ENCODE measurements around the gene LSM3.

LSM3 gene

DNA sequence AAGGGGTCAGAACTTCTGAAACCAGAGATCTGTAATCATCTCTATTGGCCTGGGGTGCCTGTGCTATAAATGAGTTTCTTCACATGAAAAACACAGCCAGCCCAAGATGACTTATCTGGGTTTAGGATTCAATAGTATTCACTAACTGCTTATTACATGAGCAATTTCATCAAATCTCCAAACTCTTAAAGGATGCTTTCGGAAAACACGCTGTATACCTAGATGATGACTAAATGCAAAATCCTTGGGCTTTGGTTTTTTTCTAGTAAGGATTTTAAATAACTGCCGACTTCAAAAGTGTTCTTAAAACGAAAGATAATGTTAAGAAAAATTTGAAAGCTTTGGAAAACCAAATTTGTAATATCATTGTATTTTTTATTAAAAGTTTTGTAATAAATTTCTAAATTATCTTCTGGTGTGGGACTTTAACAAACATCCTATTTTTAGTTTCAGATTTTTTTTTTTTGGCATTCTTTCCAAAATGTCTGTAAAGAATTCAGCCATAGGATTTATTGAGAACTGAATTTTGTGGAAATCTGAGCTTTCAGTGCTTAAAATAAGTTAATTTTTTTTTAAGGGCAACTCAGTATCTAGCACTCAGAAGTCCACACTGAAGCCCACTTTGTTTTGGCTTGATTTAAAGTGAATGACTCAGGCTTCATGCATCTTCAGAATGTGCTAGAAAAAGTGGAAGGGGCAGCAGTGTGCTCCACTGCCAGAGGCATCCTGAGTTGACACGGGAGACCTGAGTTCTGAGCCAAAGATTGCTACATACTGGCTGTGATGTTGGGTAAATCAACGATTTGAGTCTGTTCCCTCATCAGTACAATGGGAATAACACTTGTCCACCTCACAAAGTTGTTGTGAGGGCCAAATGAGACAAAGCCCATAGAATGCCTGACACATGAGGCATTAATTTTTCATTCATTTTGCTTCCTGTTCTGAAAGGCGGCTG is 35.1 kb upstream of the LSM3 start:
- peak; percentile 62 for DNase-seq

DNA sequence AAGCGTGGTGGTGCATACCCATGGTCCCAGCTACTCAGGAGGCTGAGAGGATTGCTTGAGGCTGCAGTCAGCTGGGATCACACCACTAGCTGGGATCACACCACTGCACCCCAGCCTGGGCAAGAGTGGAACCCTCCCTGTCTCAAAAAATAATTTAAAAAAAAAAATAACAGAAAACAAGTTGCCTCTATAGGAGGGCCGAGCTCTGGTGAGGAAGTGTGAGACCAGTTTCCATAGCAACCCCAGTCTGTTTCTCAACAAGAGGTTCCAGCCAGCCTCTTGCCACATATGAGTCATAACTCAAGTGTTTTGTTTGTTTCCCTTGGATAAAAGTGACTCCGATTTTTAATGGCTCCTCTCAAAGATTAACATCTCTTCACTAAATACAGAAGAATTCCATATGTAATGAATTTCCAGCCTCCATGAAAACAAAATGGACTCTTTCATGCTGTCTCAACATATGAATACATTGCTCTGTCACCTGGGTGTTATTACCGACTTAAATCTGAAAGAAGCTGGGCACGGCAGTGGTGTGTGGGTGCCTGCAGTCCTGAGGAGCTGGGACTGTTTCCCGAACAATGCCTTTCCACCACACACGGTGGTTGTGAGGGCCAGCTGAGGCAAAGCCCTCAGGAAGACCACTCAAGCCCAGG is 34.1 kb upstream of the LSM3 start:
- DNase-seq = peak; percentile 99

DNA sequence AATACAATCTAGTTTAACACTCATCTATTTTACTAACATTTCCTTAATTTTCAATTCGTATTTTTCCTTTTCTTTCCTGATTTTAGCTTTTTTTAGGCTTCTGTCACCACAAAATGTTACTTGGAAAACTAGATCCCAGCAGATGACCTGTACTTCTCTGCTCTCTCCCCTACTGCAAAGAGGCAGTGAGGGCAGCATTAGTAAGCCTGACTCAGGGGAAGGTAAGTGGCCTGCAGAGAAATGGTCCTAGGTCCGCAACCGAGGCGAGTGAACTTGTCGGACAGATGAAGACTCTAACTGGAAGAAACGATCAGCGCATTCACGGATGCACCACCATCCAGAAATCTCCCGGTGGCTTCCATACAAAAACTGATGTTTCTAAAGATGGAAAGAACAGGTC is 33.4 kb upstream of the LSM3 start:
- no peak for DNase-seq

DNA sequence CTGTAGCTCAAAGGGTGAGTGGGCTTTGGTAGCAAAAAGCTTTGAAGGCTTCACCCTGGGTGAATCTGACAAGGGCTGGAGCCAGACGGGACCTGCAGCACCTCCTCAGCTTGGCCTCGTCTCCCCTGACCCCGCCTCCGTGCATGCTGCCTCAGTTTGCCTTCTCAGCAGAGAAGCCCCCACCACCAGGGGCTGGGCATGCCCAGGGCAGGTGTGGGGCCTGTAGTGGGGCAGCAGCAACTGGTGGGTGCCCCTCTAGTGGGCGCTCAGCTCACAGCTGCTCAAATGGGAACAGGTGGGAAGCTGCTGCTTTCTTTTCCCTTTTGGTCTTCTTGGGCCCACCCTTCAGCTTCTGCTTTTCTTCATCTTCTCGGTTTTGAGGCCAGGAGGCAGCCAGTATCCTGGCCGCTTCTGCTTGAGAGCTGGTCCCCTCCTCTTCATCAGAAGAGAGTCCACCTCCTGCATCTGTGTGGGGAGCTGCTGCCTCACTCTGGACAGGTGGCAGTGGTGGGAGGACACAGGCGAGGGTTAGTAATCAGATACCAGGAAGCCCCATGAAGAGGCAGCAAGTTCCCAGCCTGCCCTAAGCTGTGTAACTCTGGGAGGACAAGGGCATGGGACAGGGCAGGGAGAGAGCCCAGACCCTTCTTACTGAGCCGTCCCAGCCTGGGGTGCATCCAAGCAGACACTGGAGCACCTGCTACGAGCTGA is 32.8 kb upstream of the LSM3 start:
- no peak for DNase-seq

DNA sequence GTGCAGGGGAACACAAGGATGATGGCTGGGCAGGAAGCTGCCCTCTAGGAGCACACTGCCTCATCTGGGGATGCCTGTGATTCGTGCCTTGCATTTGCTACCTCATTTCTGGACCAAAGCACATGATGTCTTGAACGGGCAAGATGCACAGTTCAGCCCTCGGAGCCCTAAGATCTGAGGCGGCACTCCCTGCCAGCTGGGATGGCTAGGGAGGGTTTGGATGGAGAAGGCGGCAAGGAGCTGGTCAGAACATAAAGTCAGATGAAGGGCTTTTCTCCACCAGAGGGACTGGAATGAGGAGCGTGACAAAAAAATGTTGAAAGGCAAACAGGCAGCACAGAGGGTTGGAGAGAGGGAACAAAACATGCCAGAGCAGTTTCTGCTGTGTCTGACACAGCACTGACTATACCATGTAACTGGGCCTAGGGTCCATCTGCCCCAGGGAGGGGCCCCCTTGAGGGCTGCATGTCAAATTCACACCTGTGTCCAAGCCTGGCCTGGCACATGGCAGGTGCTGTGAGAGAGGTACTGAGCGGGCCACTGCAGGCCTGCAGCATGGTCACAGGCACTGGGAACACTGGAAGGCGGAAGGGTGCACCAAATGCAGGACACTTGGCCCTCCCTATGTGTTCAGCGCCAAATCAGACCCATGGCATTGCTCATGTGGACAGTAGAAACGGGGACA is 32.1 kb upstream of the LSM3 start:
- DNase-seq = no peak

DNA sequence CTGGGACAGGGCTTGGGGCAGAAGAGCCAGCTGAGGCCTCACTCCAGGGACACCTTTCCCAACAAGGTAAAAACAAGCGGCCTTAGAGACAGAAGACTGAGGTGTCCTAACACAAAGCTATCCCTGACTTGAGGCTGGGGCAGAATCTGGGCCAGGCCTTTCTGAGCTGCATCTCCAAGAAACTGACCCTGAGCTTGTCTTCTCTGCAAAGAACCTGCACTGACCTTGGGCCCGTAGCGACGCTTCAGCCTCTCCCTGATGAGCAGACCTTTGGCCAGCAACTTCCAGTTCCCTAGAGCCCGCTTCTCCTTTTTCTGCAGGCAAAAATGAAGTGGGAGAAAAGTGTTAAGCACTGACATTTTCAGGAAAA is 31.6 kb upstream of the LSM3 start:
- no peak for DNase-seq

DNA sequence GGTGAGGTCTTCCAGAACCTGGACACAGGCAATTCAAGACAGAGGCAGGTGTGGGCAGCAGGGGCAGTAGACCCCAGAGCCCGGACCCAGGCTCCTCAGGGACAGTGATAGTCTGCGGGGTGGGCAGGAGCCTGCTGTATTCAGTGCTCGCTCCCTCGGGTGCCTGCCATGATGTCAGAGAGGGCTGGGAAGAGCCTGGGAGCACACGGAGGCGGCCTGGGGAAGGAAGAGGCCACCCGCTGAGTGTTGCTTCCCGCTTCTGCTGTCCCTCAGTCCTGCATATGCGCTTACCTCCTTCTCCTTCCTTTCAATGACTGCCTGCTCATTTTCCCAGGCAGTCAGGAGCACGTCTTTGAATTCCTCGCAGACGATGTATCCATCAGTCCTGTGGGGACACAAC is 31.0 kb upstream of the LSM3 start:
- no peak for DNase-seq

DNA sequence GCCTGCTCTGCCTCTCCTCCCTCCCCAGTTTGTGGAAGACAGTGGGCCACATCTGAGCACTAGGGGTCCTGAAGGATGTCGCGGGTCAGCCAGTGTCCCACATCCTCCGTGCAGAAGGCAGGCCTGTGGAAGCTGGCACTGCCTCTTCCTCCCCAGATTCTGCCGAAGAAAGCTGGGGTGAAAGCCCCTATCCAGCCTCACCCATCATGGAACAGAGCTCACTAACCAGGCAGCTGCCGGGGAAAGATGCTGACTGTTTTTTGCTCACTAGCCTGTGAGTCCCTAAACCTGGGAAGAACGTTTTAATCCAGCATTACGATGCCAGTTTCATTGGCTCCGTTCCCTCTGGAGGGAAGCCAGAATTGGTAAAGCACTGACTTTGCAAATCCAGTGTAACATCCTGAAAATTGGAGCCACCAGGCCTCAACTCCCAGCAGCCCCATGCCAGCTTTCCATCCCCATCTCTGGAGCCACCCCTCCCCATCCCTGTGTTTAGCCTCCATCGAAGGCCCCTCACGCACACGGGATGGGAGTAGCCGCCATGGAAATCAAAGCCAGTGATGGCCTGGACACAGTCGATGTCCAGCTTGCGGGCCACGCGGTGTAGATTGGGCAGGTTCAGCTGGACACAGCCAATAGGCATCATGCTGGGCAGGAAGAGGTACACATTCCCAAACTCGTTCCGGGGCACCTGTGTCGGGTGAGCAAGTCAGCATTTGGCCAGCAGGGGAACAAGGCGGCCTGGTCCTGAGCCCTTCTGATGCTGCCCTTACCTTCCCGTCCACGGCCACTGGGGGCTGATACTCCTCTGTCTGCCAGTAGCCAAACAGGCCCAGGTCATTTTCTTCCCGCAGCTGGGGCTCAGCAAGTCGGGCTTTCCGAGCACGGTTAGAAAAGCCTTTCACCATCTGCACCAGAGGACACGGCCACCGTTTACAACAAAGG is 30.3 kb upstream of the LSM3 start:
- DNase-seq = no peak

DNA sequence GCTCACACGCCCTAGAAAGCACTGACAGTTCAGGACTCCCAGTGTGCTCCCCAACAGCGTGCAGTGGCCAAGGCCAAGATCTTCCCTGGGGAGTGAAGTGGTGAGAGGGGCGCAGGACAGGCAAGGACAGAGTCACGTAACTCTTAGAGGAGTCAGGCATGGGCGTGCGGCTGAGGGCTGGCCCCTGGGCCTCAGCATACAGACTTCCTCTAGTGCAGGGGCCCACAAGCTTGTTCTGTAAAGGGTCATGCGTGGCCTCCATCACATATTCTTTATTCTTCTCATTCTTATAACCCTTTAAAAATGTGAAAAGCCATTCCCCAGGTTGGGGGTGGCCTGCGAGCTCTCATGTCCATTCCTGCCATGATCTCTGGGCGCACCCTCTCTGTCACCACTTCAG is 28.5 kb upstream of the LSM3 start:
- DNase-seq = no peak

DNA sequence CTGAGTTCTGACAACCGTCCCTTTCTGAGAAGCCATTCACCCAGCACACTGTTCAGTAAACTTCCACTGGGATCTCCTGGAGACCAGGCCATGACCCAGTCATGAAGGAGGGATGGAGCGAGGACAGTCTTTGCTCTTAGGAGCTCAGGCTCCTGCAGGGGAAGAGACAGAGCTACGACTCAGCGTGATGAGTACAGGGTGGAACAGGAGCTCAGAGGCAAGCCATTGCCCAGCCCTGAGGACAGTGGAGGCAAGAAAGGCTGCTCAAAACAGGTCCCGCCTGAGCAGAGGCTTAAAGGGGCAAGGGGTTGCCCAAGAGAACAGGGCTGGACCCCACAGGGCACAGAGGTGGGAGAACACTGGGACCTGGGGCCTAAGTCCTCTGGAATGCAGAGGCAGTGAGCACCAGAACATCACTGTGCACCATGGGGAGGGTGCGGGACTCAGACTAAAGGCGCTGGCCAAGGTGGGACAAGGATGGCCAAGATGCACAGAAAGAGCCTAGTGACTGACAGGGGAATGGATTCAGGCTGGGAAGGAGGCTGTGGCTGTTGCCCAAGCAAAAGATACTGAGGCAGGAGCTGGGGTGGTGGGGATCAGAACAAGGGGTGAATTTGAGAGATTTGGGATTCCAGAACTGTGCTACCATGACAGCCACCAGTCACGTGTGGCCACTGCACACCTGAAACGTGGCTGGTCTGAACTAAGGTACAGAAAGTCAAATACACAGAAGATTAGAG is 28.0 kb upstream of the LSM3 start:
- no peak for DNase-seq

DNA sequence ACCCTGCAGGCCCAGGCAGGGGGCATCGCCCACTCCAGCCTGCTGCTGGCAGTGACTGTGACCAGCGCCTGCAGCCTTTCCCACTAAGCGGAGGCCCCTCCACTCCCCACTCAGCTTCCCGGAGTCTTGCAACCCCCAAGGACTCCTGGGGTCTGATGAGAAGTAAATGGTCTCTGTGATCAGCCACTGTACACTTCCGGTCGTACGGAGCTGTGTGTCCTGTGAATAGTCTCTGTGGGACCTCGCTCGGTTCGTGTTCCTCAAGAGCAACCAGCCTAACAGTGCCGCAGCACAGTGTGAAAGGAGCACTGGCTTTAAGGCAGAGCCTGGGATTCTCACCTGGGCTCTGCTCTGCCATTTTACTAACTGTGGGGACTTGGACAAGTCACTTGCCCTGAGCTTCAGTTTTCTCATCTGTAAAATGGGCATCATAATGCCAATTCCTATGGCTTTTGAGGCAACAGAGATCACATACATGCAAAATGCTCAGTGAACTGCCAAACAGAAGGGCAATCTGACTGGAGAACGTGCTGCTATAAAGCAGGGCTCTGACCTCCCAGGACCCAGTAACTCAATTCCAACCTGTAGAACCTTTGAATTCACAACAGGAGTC is 27.0 kb upstream of the LSM3 start:
- DNase-seq = no peak

DNA sequence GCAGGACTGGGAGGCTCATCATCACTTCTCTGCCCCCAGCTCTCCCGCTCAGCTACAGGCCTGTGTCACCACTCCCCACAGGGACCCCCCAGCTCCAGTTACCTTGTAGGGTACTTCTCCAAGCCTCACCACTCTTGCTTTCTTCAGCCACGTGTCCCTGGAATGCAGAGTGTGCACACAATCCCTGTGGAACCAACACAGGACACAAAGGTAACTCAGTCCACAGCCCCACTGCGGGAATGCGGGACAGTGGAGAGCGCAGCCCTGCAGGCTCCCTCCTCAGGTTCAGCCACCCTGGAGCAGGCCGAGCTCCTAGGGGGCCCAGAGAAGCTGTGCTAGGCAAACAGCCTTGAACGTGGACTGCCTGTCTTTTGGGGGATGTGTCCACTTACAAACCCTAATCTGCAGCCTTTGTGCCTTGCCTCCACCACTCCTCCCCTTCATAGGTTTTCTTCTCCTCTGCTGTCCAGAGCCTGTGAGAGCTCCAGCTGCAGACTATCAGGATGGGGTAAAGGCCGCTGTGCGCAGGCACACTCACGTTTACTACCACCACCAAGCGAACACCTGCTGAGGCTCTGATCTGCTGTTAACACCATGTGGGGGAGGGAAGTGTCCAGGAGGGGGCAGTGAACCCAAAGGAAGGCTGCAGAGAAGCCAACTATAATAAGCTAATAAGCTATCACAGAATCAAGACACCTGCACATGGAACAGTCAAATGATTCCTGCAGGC is 26.2 kb upstream of the LSM3 start:
- no peak for DNase-seq

DNA sequence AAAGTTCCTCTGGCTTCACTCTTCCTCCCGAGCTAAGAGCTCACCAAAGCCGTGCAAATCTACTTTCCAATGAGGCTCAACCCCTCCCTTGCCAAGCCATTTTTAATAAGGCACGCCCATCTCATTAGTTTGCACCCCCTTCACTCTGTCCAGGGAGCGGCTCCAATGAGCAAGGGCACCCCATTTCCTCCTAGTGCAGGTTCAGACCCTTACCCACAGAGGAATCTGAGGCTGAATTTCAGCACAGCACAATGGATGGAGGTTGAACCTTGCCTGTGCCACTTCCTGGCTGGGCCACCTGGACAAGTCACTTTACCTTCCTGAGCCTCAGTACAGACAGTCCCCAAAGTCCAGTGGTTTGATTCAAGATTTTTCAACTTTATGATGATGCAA is 25.7 kb upstream of the LSM3 start:
- no peak for DNase-seq

DNA sequence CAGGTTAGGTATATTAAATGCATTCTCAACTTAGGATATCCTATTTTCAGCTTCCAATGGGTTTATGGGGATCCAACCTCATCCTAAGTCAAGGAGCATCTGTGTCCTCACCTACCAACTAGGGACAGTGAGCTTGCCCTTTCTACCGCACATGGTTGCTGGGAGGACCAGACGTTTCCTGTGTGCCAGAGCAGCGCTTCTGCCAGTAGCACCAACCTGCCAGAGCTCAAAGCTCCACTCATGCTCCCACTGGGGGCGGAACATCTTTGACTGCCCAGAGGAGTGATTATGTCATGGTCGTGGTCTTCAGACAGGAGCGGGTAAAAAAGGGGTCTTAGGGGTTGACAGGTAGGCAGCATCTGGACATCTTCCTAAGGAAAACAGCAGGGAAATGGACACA is 25.0 kb upstream of the LSM3 start:
- no peak for DNase-seq

DNA sequence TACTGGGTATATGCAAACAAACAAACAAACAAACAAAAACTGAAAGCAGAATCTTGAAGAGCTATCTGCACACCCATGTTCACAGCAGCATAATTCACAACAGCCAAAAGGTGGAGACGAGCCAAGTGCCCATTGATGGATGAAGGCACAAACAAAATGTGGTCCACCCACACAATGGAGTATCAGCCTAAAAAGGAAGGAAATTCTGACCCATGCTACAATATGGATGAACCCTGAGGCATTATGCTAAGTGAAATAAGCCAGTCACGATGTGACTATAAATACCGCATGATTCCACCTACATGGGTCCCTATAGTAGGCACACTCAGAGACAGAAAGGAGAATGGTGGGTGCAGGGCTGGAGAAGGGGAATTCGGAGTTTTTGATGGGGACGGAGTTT is 24.3 kb upstream of the LSM3 start:
- DNase-seq = no peak

DNA sequence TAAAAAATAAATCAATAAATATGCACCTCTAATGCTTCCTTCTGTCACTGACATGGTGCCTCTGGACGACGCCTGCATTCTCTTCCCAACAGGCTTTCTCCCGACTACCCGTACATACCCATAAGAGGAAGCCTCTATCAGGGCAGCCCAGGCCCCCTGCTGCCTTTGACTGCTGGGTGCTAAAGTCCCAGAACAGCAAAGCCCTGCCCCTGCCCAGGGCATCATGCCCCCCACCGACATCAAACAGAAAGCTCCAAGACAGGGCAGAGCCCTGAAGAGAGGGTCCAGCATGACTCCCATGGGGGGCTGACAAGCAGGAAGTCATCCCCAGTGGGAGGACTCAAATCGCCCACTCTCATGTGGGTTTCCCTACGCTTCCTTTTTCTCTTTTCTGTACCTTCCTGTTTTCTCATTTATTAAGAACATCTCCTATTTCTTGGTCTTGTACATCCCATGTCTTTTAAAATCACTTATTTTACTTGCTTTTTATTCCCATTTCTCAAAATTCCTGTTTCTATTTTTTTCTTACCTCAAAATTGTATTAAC is 23.6 kb upstream of the LSM3 start:
- no peak for DNase-seq

DNA sequence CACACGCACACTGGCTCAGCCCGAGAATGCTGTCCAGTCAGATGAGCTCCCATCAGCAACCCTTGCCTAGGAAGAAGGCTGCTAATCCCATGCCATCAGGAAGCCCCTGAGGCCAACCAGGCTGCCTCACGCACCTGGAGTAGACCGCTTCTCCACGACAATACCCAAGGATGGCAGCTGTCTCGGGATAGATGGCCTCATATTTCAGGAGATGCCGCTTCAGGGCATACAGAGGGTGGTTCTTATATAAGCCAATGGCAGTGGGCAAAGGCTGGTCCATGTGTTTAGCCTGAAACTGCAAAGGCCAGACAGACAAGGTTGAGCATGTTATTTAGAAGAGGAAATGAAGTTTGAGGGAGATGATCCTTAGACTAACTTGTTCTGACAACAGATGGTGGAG is 22.4 kb upstream of the LSM3 start:
- no peak for DNase-seq

DNA sequence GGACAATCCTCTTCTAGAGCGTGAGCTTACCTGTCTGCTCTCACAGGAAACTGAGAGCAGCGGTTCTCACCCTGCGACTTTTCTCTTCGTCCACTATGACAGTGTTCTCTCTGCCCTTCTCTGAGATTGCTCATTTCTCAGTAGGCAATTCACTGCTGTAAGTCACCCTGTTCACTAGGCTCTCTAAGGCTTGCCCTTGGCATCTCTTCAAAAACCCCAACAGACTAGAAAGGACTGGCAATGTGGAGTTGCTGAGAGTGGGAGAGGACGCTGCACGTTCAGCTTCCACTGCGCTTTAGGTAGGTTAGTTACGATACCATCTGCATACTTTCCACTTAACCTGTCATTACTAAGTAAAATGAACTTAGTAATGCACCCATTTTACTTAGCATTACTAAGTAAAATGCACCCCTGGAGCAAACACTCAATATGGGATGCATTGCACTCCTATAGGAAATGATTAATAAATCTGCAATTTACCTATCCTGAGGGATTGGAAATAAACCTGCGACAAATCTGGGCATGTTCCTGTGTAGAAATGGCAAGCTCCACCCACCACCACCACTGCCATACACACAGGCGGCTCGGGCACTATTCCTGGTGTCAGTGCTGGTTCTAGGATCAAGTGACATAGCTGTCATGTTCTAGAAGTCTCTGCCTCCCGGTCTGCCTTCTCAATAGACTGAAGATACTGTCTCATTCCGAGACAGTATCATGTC is 21.6 kb upstream of the LSM3 start:
- no peak for DNase-seq

DNA sequence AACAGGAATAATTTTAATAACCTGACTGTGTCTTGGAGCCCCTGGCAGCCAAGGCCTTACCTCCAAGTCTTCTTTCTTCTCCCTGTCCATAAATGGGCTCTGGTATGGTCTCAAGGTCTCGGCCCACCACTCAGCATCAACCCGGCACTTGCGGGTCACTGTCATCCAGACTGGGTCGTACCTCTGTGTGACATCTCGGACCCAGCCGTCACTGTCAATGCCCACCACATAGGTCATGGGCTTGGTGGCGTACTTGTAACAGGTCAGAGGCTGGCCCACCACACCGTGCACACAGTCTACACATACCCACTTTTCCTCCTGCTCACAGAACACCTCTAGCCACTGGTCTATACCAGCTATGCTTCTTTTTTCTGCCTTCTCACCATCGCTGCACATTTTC is 20.7 kb upstream of the LSM3 start:
- no peak for DNase-seq

Data from amniotic stem cell (primary cell).